Measurements from ENCODE around the gene ERVH48-1.
"Not testable (repeated sequence)": the region's sequence is repeated elsewhere in the genome, so short reads cannot be mapped to it uniquely, and the experiment has no call there.

ERVH48-1 gene

GRCh38 chr21:42921927-42922326 lies 3.5 kb downstream of the ERVH48-1 start:
- ChIA-PET CTCF (interaction anchor here (0.7 kb wide), 1 partner anchor 45 kb away, joined by 3 read pairs; no protein-coding TSS in a partner anchor), POLR2A (no interaction called here)
- no peak for DNase-seq (ENCODE audit: low read depth, low spot score)
- TF ChIP-seq, protein P1, sequence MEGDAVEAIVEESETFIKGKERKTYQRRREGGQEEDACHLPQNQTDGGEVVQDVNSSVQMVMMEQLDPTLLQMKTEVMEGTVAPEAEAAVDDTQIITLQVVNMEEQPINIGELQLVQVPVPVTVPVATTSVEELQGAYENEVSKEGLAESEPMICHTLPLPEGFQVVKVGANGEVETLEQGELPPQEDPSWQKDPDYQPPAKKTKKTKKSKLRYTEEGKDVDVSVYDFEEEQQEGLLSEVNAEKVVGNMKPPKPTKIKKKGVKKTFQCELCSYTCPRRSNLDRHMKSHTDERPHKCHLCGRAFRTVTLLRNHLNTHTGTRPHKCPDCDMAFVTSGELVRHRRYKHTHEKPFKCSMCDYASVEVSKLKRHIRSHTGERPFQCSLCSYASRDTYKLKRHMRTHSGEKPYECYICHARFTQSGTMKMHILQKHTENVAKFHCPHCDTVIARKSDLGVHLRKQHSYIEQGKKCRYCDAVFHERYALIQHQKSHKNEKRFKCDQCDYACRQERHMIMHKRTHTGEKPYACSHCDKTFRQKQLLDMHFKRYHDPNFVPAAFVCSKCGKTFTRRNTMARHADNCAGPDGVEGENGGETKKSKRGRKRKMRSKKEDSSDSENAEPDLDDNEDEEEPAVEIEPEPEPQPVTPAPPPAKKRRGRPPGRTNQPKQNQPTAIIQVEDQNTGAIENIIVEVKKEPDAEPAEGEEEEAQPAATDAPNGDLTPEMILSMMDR (IDR thresholded peaks at IDR 0.05; ENCODE audit: insufficient read depth, low read length, missing control alignments): no peak
- H3K4me3 ChIP-seq (ENCODE audit: low read depth, low read length): no peak overlapping the region

- TF ChIP-seq, protein P1 (IDR thresholded peaks at IDR 0.05; ENCODE audit: insufficient read depth, low read length, missing control alignments): no peak
- H3K4me3 ChIP-seq (ENCODE audit: low read depth, low read length): no peak overlapping the region
- DNase-seq (ENCODE audit: low read depth, low spot score): no peak
- POLR2A ChIA-PET: interaction anchor here (0.8 kb wide), 1 partner anchor 10 kb away, joined by 3 read pairs; no protein-coding TSS in a partner anchor
- CTCF ChIA-PET: no interaction called here
Measured at GRCh38 chr21:42918291-42918690, 7.1 kb downstream of the ERVH48-1 start.

GRCh38 chr21:42913476-42913875 lies 12.0 kb downstream of the ERVH48-1 start:
- ChIA-PET CTCF (interaction anchor here (2.1 kb wide), 1 partner anchor 10 kb away, joined by 4 read pairs; no protein-coding TSS in a partner anchor), POLR2A (no interaction called here)
- TF ChIP-seq, protein P1 (IDR thresholded peaks at IDR 0.05; ENCODE audit: insufficient read depth, low read length, missing control alignments): no peak
- H3K4me3 ChIP-seq (ENCODE audit: low read depth, low read length): no peak overlapping the region
- no peak for DNase-seq (ENCODE audit: low read depth, low spot score)

DNA sequence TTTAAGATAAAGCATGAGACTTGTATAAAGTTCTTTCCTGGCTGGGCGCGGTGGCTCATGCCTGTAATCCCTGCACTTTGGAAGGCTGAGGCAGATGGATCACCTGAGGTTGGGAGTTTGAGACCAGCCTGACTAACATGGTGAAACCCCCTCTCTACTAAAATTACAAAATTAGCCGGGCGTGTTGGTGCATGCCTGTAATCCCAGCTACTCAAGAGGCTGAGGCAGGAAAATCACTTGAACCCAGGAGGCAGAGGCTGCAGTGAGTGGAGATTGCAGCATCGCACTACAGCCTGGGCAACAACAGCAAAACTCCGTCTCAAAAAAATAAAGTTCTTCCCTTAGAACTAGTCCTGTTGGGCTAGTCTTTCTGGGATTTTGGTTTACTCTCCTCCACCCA lies 13.5 kb downstream of the ERVH48-1 start:
- DNase-seq (ENCODE audit: low read depth, low spot score); CTCF ChIA-PET; POLR2A ChIA-PET; H3K4me3 ChIP-seq (ENCODE audit: low read depth, low read length): not testable (repeated sequence)

GRCh38 chr21:42908484-42908883 lies 16.9 kb downstream of the ERVH48-1 start:
- ChIA-PET CTCF (interaction anchor here (0.6 kb wide), 1 partner anchor 718 kb away, joined by 3 read pairs; no protein-coding TSS in a partner anchor), POLR2A (interaction anchor here (1.1 kb wide), 1 partner anchor 9 kb away, joined by 3 read pairs; no protein-coding TSS in a partner anchor)
- not testable (repeated sequence) for H3K4me3 ChIP-seq (ENCODE audit: low read depth, low read length); DNase-seq (ENCODE audit: low read depth, low spot score)

DNA sequence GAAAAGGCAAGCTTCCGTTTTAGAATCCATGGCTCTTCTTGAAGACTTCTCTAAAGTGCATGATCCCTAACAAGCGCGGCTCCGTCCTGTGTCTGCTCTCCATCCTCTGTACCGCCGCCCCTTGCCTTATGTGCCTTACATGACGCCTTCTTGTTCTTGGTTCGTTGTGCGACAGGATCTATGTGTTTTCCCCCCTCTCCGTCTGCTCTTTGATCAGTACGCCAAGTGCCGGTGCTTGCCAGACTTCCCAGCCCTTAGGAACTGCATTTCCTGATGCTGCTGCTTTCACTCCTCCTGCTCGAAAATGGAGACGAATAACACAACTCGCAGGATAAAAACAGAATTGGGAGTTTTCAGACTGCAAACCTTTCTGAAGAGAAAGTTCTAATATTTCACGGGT lies 19.2 kb downstream of the ERVH48-1 start:
- DNase-seq (ENCODE audit: low read depth, low spot score): no peak
- no peak overlapping the region for H3K4me3 ChIP-seq (ENCODE audit: low read depth, low read length)
- POLR2A ChIA-PET: no interaction called here
- TF ChIP-seq, protein P1 (IDR thresholded peaks at IDR 0.05; ENCODE audit: insufficient read depth, low read length, missing control alignments): no peak
- CTCF ChIA-PET: no interaction called here

DNA sequence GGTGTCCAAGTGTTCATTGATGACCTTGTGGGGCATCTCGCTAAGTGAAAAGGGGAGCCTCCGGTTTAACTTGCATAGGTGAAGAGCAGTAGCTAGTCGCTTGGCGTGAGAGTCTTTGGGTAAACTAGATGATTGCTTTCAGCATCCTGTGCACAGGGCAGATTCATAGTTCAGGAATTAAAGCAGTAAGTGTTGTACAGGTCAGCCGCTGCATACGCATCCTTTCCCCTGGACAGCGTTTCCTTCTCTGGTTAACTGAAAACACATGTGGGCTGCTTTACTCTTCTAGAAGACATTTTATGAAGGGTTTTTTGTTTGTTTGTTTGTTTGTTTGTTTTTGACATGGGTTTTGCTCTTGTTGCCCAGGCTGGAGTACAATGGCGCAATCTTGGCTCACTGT lies 20.2 kb downstream of the ERVH48-1 start:
- POLR2A ChIA-PET: no interaction called here

More for the DNA sequence above, 20.2 kb downstream of the ERVH48-1 start:
- CTCF ChIA-PET: no interaction called here
- TF ChIP-seq, protein P1 (IDR thresholded peaks at IDR 0.05; ENCODE audit: insufficient read depth, low read length, missing control alignments): no peak
- H3K4me3 ChIP-seq (ENCODE audit: low read depth, low read length): no peak overlapping the region
- DNase-seq (ENCODE audit: low read depth, low spot score): no peak
